Upper lobe of left lung (tissue), 6 donors: ENCODE results near the gene OAS2. TPM values are rescaled to one million over a fixed set of nuclear protein-coding genes. Genes with fewer than 3 reads are reported as not detected.

Experiments
- ATAC-seq, 2 donors: fragments of 200-7000 bp; cut with Tn5 transposase; one replicate each; pipeline ENCODE4 v1.9.1; 2022; ENCODE audit warnings: mild to moderate bottlenecking in 2 of 2, moderate library complexity in 2 of 2; ENCODE audit not compliant: low FRiP score in 2 of 2
- DNase-seq, 2 donors: peaks; one replicate each; pipeline ENCODE4 v3.0.0-alpha.2; 2019 to 2020
- H3K27ac ChIP-seq, 4 donors: fragments of 200-600 bp; sonication (generic); one replicate each; pipeline ENCODE4 v1.5.1; 2016 to 2019
- H3K27me3 ChIP-seq, 4 donors: fragments of 200-600 bp; sonication (generic); one replicate each; pipeline ENCODE4 v1.5.1; 2017 to 2019
- H3K36me3 ChIP-seq, 4 donors: fragments of 200-600 bp; sonication (generic); one replicate each; pipeline ENCODE4 v1.5.1; 2016 to 2019
- H3K4me1 ChIP-seq, 4 donors: fragments of 200-600 bp; sonication (generic); one replicate each; pipeline ENCODE4 v1.5.1; 2018 to 2019
- H3K4me3 ChIP-seq, 4 donors: fragments of 200-600 bp; sonication (generic); one replicate each; pipeline ENCODE4 v1.5.1; 2017 to 2019; ENCODE audit warnings: mild to moderate bottlenecking in 2 of 4, moderate library complexity in 1 of 4
- H3K9me3 ChIP-seq, 4 donors: fragments of 200-600 bp; sonication (generic); one replicate each; pipeline ENCODE4 v1.5.1; 2018 to 2019
- CTCF ChIP-seq, 6 experiments: fragments of 450-650 bp in 4 of 6; fragments of 200-600 bp in 2 of 6; sonication (generic) in 2 of 6; IDR thresholded peaks; one replicate each; pipeline ENCODE4 v1.5.1; 2016 to 2019; ENCODE audit warnings: antibody characterized with exemption in 6 of 6
- EP300 ChIP-seq, 4 donors: sonication (generic); formaldehyde crosslinking; IDR thresholded peaks; one replicate each; pipeline ENCODE4 v1.5.1; 2017; ENCODE audit warnings: antibody characterized with exemption in 4 of 4, control low read depth in 2 of 4
- POLR2A ChIP-seq, 4 donors: fragments of 450-650 bp; IDR thresholded peaks; one replicate each; pipeline ENCODE4 v1.5.1; 2016 to 2017; ENCODE audit warnings: antibody characterized with exemption in 4 of 4, mild to moderate bottlenecking in 2 of 4
- POLR2AphosphoS5 ChIP-seq, 2 donors: sonication (generic); formaldehyde crosslinking; IDR thresholded peaks; one replicate each; pipeline ENCODE4 v1.5.1; 2017; ENCODE audit warnings: antibody characterized with exemption in 2 of 2
- WGBS, 2 donors: methylation state at CpG; one replicate each; pipeline ENCODE4 v1.1.5; 2017 to 2018; 5-methylcytosine and 5-hydroxymethylcytosine counted together
- total RNA-seq, 6 donors: library from RNA; depleted of rRNA in 4 of 6; stranded (reverse); fragments of >200 nt in 4 of 6; gene quantifications; one replicate each; pipeline versions ENCODE4 v1.1.0 to v1.2.1, GENCODE V29; 2016 to 2021
- donor health status: DM: no; HTN: no; CAD: no; lungs with moderate emphysema.
- donor health status: DM: no; HTN: yes; CAD: no; lungs with severe emphysema.

The OAS2 gene
- total RNA-seq, 6 donors from 2014 or later: 17.2 to 59.7 (median 20.1) TPM

GRCh38 chr12:112942572-112942971, 35.7 kb upstream of the OAS2 start:
- Histone ChIP-seq H3K27me3 (no peaks in the 10 kb centered on the region), H3K4me3 (no peak overlapping the region), H3K4me1 (peaks cover 17 to 23% (median 20%) of the 10 kb centered on the region in 4 donors), H3K9me3 (no peaks in the 10 kb centered on the region), H3K27ac (no peak overlapping the region), H3K36me3 (peaks cover 0 to 50% (median 19%) of the 10 kb centered on the region in 4 donors)
- DNase-seq: no peak
- TF ChIP-seq POLR2AphosphoS5 (IDR thresholded peaks at IDR 0.05) (no peak), EP300 (IDR thresholded peaks at IDR 0.05) (no peak), CTCF (IDR thresholded peaks at IDR 0.05) (no peak), POLR2A (IDR thresholded peaks at IDR 0.05) (no peak)
- ATAC-seq: no peak
- 100% methylated on average over 1 of the region's 1 CpG for WGBS, 2 donors

- peak in 1 of 2 donors; percentile 37 for DNase-seq
- TF ChIP-seq POLR2AphosphoS5 (IDR thresholded peaks at IDR 0.05) (no peak), CTCF (IDR thresholded peaks at IDR 0.05) (no peak), EP300 (IDR thresholded peaks at IDR 0.05) (no peak), POLR2A (IDR thresholded peaks at IDR 0.05) (no peak)
- H3K36me3 ChIP-seq: peaks cover 0 to 66% (median 29%) of the 10 kb centered on the region in 4 donors
- no peak overlapping the region for H3K27ac ChIP-seq
- no peak overlapping the region for H3K4me3 ChIP-seq
- 94 to 97% methylated on average over 15 of the region's 15 CpGs for WGBS, 2 donors
- H3K4me1 ChIP-seq: peaks cover 11 to 16% (median 14%) of the 10 kb centered on the region in 4 donors
- H3K27me3 ChIP-seq: no peaks in the 10 kb centered on the region
- H3K9me3 ChIP-seq: no peaks in the 10 kb centered on the region
- no peak for ATAC-seq
Measured at GRCh38 chr12:112944024-112944690, 34.2 kb upstream of the OAS2 start.

GRCh38 chr12:112945515-112945914, 32.8 kb upstream of the OAS2 start:
- no peak for TF ChIP-seq EP300 (IDR thresholded peaks at IDR 0.05)
- no peak for TF ChIP-seq POLR2AphosphoS5 (IDR thresholded peaks at IDR 0.05)
- TF ChIP-seq POLR2A (IDR thresholded peaks at IDR 0.05): no peak
- no peak for TF ChIP-seq CTCF (IDR thresholded peaks at IDR 0.05)
- Histone ChIP-seq H3K27me3 (no peaks in the 10 kb centered on the region), H3K36me3 (peaks cover 0 to 79% (median 34%) of the 10 kb centered on the region in 4 donors), H3K27ac (no peak overlapping the region), H3K4me3 (no peak overlapping the region), H3K4me1 (peaks cover 0 to 2% (median under 1%) of the 10 kb centered on the region in 4 donors), H3K9me3 (no peaks in the 10 kb centered on the region)
- DNase-seq (no peak), ATAC-seq (no peak)
- WGBS, 2 donors: 96 to 98% methylated on average over 4 of the region's 4 CpGs

- H3K4me1 ChIP-seq: no peaks in the 10 kb centered on the region
- no peak for TF ChIP-seq EP300 (IDR thresholded peaks at IDR 0.05)
- no peak for TF ChIP-seq POLR2A (IDR thresholded peaks at IDR 0.05)
- no peak for TF ChIP-seq CTCF (IDR thresholded peaks at IDR 0.05)
- TF ChIP-seq POLR2AphosphoS5 (IDR thresholded peaks at IDR 0.05): no peak
- H3K27me3 ChIP-seq: no peaks in the 10 kb centered on the region
- no peak for ATAC-seq
- 91 to 95% methylated on average over 13 to 14 of the region's 14 CpGs for WGBS, 2 donors
- no peak overlapping the region for H3K27ac ChIP-seq
- no peaks in the 10 kb centered on the region for H3K9me3 ChIP-seq
- DNase-seq: no peak
- H3K36me3 ChIP-seq: peaks cover 0 to 88% (median 36%) of the 10 kb centered on the region in 4 donors
- no peak overlapping the region for H3K4me3 ChIP-seq
Measured at GRCh38 chr12:112946236-112947000, 31.9 kb upstream of the OAS2 start.
